Activated T-helper 1 cell treated with anti-CD3 and anti-CD28 coated beads, Interleukin-12 subunit alpha, Interleukin-12 subunit beta, Interleukin-2, Interleukin-4 antibody, amounts not matched to agents 30 ng/mL and 10 ng/mL and 1 ng/mL, durations not matched to agents 14 hours and 24 hours and 36 hours (primary cell): ENCODE measurements around the gene MIDN. TPM values are rescaled to one million over a fixed set of nuclear protein-coding genes. Genes with fewer than 3 reads are reported as not detected.

ENCODE experiments used
- DNase-seq: peaks from one replicate; pipeline ENCODE4 v3.0.0; 2021; ENCODE audit warnings: low spot score
- H3K27ac Mint-ChIP-seq: one replicate; pipeline ENCODE4 v1.8.0; 2021; ENCODE audit warnings: mild to moderate bottlenecking, mixed read lengths
- H3K27me3 Mint-ChIP-seq: one replicate; pipeline ENCODE4 v1.8.0; 2022; ENCODE audit warnings: mild to moderate bottlenecking, moderate library complexity, mixed read lengths; ENCODE audit not compliant: insufficient read depth
- H3K36me3 Mint-ChIP-seq: one replicate; pipeline ENCODE4 v1.8.0; 2021; ENCODE audit warnings: low read depth, mixed read lengths
- H3K4me1 Mint-ChIP-seq: one replicate; pipeline ENCODE4 v1.8.0; 2021; ENCODE audit warnings: low read depth, mixed read lengths
- H3K4me3 Mint-ChIP-seq: one replicate; pipeline ENCODE4 v1.8.0; 2021; ENCODE audit warnings: mild to moderate bottlenecking, moderate library complexity, mixed read lengths
- H3K9me3 Mint-ChIP-seq: one replicate; pipeline ENCODE4 v1.8.0; 2021; ENCODE audit warnings: mixed read lengths
- intact Hi-C: fragments of 100-400 bp; cut with micrococcal nuclease; formaldehyde crosslinking; loops from one replicate; pipeline ENCODE4 v1.15.1; 2024
- total RNA-seq: library from RNA; stranded (reverse); gene quantifications from 2 replicates; pipeline ENCODE4 v1.2.3, GENCODE V29; 2022

Gene MIDN
- total RNA-seq, 1 donor from 2014 or later = 87.6 TPM

DNA sequence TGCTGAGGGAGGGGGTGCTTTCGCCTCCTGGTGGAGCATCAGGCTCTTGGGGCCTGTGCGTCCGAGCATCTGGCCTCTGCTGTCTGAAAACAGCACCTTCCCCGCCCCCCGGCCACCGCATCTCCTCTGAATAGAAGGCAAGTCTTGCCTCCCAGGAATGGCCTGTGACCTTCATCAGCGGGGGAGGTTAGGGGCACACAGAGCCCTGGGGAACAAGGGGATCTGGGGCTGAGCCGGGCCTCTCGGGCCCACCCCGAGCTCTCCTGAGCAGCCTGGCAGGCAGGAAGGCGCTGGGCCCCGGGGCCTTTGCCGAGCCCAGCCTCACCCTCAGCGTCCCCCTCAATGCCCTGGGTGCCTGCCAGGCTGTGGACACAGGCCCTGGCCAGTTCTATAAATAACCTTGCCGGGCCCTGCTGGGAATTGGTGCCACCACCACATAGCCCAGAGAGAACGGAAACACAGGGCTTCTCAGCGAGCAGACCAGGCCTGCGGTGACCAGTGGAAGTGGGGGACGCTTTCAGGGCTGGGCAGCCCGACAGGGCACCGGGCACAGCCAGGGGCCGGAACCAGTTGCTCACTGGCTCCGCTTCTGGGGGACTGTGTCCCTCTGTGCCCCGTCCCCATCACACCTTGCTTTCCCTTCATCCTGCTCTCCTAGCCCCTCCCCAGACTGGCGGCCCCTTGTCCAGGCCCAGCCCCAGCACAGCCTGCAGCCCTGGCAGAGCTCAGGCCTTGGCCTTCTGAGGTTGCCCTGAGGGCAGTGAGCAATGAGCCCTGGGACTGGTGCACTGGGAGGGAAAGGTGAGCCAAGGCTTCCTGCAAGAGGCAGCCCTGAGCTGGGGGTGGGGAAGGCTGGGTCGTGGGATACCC, 33.3 kb upstream of the MIDN start:
- Mint-ChIP-seq H3K27ac (no peak overlapping the region), H3K4me3 (no peak overlapping the region), H3K9me3 (no peaks in the 10 kb centered on the region), H3K36me3 (peaks cover 16% of the 10 kb centered on the region), H3K27me3 (no peaks in the 10 kb centered on the region), H3K4me1 (peaks cover 18% of the 10 kb centered on the region)
- intact Hi-C loops = no loop called here
- DNase-seq = no peak

DNA sequence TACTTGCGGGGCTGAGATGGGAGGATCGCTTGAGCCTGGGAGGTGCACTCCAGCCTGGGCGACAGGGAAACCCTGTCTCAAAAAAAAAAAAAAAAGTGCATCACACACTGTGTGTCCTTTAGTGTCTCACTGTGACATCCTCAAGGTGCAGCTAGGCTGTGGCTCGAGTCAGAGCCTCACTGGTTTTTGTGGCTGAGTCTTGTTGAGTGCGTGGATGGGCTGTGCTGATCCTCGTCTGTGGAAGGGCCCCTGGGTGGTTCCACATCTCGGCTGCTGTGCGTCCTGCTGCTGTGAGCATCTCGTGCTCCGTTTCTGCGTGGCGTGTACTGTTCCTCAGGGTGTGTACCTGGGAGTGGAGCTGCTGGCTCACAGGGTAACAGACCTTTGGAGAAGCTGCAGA, 31.6 kb upstream of the MIDN start:
- peaks cover 10% of the 10 kb centered on the region for H3K36me3 Mint-ChIP-seq
- DNase-seq = no peak

GRCh38 chr19:1217366-1217765, 31.0 kb upstream of the MIDN start:
- DNase-seq = no peak
- intact Hi-C loops = no loop called here
- peaks cover 9% of the 10 kb centered on the region for H3K36me3 Mint-ChIP-seq
- no peak overlapping the region for H3K27ac Mint-ChIP-seq
- H3K4me1 Mint-ChIP-seq = peaks cover 14% of the 10 kb centered on the region
- no peaks in the 10 kb centered on the region for H3K9me3 Mint-ChIP-seq
- H3K27me3 Mint-ChIP-seq = no peaks in the 10 kb centered on the region
- no peak overlapping the region for H3K4me3 Mint-ChIP-seq

More for the DNA sequence above, 31.6 kb upstream of the MIDN start:
- no peaks in the 10 kb centered on the region for H3K9me3 Mint-ChIP-seq
- peaks cover 14% of the 10 kb centered on the region for H3K4me1 Mint-ChIP-seq
- H3K4me3 Mint-ChIP-seq = no peak overlapping the region
- intact Hi-C loops = no loop called here
- H3K27ac Mint-ChIP-seq = no peak overlapping the region
- H3K27me3 Mint-ChIP-seq = no peaks in the 10 kb centered on the region

GRCh38 chr19:1218751-1219567, 29.4 kb upstream of the MIDN start:
- H3K4me3 Mint-ChIP-seq = no peak overlapping the region
- peaks cover 2% of the 10 kb centered on the region for H3K36me3 Mint-ChIP-seq
- no peak overlapping the region for H3K27ac Mint-ChIP-seq
- DNase-seq = no peak
- no peaks in the 10 kb centered on the region for H3K9me3 Mint-ChIP-seq
- no peaks in the 10 kb centered on the region for H3K27me3 Mint-ChIP-seq
- intact Hi-C loops = no loop called here
- H3K4me1 Mint-ChIP-seq = peaks cover 4% of the 10 kb centered on the region

- Mint-ChIP-seq H3K27ac (no peak overlapping the region), H3K27me3 (no peaks in the 10 kb centered on the region), H3K4me1 (no peaks in the 10 kb centered on the region), H3K36me3 (no peaks in the 10 kb centered on the region), H3K9me3 (no peaks in the 10 kb centered on the region), H3K4me3 (no peak overlapping the region)
- DNase-seq = no peak
- intact Hi-C loops = no loop called here
These were observed 28.5 kb upstream of the MIDN start for GRCh38 chr19:1219786-1220476.

- intact Hi-C loops = no loop called here
- no peak overlapping the region for H3K27ac Mint-ChIP-seq
- DNase-seq = no peak
These were observed 27.9 kb upstream of the MIDN start for GRCh38 chr19:1220477-1220930.

DNA sequence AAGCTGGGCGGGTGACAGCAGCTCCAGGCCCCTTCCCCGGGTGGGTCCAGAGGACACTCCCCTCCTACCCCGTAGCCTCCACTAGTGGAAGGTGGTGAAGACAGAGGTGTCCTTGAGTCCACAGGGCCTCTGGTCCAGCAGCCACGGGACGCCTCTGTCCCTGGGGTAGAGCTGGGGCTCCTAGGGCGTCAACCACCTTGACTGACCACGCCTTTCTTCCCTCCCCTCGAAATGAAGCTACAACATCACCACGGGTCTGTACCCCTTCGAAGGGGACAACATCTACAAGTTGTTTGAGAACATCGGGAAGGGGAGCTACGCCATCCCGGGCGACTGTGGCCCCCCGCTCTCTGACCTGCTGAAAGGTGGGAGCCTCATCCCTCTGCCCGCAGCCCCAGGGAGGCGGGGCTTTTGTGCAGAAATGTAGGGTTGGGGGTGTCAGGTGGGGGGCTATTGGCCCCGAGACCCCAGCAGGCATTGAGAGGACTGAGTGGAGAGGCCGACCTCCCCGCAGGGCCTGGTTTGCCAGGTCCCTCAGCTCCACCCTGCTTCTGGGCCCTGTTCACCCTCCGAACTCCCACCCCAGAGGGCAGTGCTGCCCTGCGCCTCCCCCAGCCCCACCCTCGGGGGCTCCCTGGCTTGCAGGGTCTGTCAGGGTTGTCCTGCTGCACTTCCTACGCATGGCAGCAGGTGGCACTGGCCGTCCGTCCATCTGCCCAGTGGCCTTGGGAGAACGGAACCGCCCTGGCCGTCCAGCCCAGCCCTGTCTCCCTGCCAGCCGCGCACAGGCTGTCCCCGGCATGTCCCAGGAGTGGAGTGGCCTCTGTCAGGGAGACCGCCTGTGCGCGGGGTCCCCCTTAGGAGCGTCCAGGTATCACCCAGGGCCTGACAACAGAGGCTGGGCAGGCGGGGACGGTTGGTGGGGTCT, 27.1 kb upstream of the MIDN start:
- H3K9me3 Mint-ChIP-seq = no peaks in the 10 kb centered on the region
- H3K27me3 Mint-ChIP-seq = no peaks in the 10 kb centered on the region
- no peaks in the 10 kb centered on the region for H3K36me3 Mint-ChIP-seq
- H3K4me3 Mint-ChIP-seq = no peak overlapping the region
- no peak overlapping the region for H3K27ac Mint-ChIP-seq
- DNase-seq = no peak
- intact Hi-C loops = no loop called here
- H3K4me1 Mint-ChIP-seq = no peaks in the 10 kb centered on the region

More at GRCh38 chr19:1220477-1220930, 27.9 kb upstream of the MIDN start:
- Mint-ChIP-seq H3K36me3 (no peaks in the 10 kb centered on the region), H3K4me3 (no peak overlapping the region), H3K4me1 (no peaks in the 10 kb centered on the region), H3K9me3 (no peaks in the 10 kb centered on the region), H3K27me3 (no peaks in the 10 kb centered on the region)

DNA sequence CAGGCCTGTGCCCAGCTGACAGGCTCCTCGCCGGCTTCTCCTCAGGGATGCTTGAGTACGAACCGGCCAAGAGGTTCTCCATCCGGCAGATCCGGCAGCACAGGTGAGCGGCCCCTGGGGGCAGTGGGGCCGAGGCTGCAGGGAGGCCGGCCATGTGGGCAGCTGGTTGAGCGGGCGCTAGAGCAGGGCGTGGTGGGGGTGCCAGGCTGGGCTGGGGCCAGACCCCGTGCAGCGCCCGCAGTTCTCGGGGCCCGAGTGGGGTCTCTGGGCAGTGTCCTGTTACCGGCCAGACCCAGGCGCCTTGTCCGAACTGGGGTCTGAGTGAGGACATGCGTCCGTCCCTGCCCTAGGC, 26.5 kb upstream of the MIDN start:
- intact Hi-C loops = no loop called here
- no peak for DNase-seq
- no peaks in the 10 kb centered on the region for H3K9me3 Mint-ChIP-seq
- no peak overlapping the region for H3K27ac Mint-ChIP-seq
- no peaks in the 10 kb centered on the region for H3K36me3 Mint-ChIP-seq
- H3K27me3 Mint-ChIP-seq = no peaks in the 10 kb centered on the region
- no peaks in the 10 kb centered on the region for H3K4me1 Mint-ChIP-seq
- H3K4me3 Mint-ChIP-seq = no peak overlapping the region

DNA sequence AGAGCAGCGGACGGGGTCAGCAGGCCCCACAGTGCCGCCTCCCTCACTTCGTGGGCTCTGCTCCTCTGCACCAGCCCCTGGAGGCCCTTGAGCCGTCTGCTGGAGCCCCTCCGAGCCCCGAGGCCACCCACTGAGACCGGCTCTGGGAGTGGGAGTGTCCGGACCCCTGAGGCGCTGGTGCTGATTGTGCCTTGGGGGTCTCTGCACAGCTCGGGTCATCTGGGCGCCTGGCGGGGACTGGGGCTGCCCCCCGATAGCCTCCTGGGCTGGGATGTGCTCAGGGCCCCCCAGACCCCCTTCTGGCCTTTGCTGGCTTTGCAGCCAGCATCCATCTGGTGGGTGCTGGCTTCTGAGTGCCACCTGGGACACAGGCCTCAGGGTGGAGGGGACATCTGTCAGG, 26.0 kb upstream of the MIDN start:
- H3K4me3 Mint-ChIP-seq = no peak overlapping the region
- H3K36me3 Mint-ChIP-seq = no peaks in the 10 kb centered on the region
- no peak for DNase-seq
- intact Hi-C loops = no loop called here
- no peaks in the 10 kb centered on the region for H3K9me3 Mint-ChIP-seq
- no peak overlapping the region for H3K27ac Mint-ChIP-seq
- no peaks in the 10 kb centered on the region for H3K27me3 Mint-ChIP-seq
- H3K4me1 Mint-ChIP-seq = no peaks in the 10 kb centered on the region

GRCh38 chr19:1223018-1223855, 25.1 kb upstream of the MIDN start:
- no peak overlapping the region for H3K4me3 Mint-ChIP-seq
- no peaks in the 10 kb centered on the region for H3K4me1 Mint-ChIP-seq
- H3K9me3 Mint-ChIP-seq = no peaks in the 10 kb centered on the region
- intact Hi-C loops = no loop called here
- H3K27ac Mint-ChIP-seq = no peak overlapping the region
- H3K36me3 Mint-ChIP-seq = no peaks in the 10 kb centered on the region
- DNase-seq = no peak
- no peaks in the 10 kb centered on the region for H3K27me3 Mint-ChIP-seq

DNA sequence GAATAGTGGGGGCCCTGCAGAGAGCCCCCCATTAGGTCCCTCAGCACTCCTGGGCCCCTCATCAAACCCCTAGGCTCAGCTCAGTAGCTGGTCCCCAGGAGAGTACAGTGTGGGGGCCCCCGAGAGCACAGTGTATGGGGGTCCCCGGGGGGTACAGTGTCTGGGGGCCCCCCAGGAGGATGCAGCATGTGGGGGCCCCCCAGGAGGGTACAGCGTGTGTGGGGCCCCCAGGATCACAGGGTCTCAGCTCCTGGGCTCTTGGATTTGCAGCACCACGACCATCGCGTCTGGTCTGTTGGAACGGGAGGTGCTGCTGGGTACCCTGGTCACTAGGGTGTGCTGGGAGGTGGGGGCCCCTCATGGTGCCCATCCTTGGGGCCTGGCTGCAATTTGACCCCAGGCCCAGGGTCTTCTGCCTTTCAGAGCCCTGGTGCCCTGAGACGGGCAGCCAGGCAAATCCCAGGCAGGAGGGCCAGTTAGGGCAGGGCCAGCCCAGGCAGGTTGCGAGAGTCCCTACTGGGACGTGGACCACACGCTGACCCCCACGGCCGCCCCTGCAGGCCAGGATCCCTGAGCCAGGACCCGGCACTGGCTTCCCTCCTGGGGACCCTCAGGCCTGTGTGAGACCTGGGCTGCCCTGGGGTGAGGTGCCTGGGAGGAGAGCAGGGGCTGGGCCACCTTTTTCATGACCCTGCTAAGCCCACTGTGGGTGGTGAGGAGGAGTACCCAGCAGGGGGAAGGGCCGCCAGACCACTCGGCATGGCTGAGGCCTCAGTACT, 24.1 kb upstream of the MIDN start:
- DNase-seq = no peak
- no peak overlapping the region for H3K27ac Mint-ChIP-seq
- H3K36me3 Mint-ChIP-seq = no peaks in the 10 kb centered on the region
- H3K4me1 Mint-ChIP-seq = no peaks in the 10 kb centered on the region
- no peaks in the 10 kb centered on the region for H3K27me3 Mint-ChIP-seq
- H3K4me3 Mint-ChIP-seq = no peak overlapping the region
- no peaks in the 10 kb centered on the region for H3K9me3 Mint-ChIP-seq
- intact Hi-C loops = no loop called here
